ENCODE measurements around the gene CLBA1.

- TF ChIP-seq CTCF (IDR thresholded peaks at IDR 0.05), result no peak
- TF ChIP-seq POLR2A (IDR thresholded peaks at IDR 0.05), result no peak
These were observed 17.4 kb upstream of the CLBA1 start for GRCh38 chr14:104968153-104968527.
